ENCODE results near the gene FYB1. TPM values are rescaled to one million over a fixed set of nuclear protein-coding genes. Genes with fewer than 3 reads are reported as not detected.
"Not testable (repeated sequence)": the region's sequence is repeated elsewhere in the genome, so short reads cannot be mapped to it uniquely, and the experiment has no call there.

Gene FYB1
- total RNA-seq, 1 experiment from 2014 or later: 0.52 TPM

DNA sequence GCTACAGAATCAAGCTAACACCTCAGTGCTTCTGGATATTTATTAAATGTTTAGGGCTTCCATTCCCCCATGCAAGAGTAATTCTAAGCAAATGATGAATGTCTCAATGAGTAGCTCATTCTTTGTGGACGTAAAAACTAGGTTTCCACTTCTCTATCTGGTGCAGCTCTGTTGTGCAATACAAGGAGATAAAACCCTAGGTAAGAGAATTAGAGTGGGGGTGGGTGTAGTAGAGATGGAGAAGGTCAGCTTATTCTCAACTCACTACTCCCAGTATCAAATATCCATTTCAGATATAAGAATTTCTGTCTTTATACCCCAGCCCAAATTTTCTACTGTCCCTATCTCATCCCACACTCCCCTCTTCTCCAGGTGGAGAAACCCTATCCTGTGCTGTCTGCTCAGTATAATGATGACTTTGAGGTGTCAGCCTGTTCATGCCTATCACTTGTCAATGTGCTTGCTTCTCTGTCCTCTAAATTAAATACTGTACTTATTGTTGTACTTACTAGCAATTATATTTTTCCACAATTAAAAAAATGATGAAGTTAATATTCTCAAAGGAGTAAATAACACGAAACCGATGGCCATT is 4.3 kb upstream of the FYB1 start:
- ChIA-PET CTCF (no interaction called here), POLR2A (no interaction called here)
- Mint-ChIP-seq H3K4me3 (no peak overlapping the region), H3K4me1 (peaks cover 4% of the 10 kb centered on the region), H3K36me3 (no peaks in the 10 kb centered on the region), H3K27ac (no peak overlapping the region), H3K9me3 (no peaks in the 10 kb centered on the region), H3K27me3 (ENCODE audit: low read depth) (no peaks in the 10 kb centered on the region)
- DNase-seq (ENCODE audit: low spot score) (no peak), ATAC-seq (no peak)
- TF ChIP-seq ZNF396 (CRISPR knock-in tag; IDR thresholded peaks at IDR 0.05; ENCODE audit: borderline replicate concordance): no peak
- TF ChIP-seq, protein P1, sequence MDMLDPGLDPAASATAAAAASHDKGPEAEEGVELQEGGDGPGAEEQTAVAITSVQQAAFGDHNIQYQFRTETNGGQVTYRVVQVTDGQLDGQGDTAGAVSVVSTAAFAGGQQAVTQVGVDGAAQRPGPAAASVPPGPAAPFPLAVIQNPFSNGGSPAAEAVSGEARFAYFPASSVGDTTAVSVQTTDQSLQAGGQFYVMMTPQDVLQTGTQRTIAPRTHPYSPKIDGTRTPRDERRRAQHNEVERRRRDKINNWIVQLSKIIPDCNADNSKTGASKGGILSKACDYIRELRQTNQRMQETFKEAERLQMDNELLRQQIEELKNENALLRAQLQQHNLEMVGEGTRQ (CRISPR knock-in tag; IDR thresholded peaks at IDR 0.05): no peak
- TF ChIP-seq, protein P2, sequence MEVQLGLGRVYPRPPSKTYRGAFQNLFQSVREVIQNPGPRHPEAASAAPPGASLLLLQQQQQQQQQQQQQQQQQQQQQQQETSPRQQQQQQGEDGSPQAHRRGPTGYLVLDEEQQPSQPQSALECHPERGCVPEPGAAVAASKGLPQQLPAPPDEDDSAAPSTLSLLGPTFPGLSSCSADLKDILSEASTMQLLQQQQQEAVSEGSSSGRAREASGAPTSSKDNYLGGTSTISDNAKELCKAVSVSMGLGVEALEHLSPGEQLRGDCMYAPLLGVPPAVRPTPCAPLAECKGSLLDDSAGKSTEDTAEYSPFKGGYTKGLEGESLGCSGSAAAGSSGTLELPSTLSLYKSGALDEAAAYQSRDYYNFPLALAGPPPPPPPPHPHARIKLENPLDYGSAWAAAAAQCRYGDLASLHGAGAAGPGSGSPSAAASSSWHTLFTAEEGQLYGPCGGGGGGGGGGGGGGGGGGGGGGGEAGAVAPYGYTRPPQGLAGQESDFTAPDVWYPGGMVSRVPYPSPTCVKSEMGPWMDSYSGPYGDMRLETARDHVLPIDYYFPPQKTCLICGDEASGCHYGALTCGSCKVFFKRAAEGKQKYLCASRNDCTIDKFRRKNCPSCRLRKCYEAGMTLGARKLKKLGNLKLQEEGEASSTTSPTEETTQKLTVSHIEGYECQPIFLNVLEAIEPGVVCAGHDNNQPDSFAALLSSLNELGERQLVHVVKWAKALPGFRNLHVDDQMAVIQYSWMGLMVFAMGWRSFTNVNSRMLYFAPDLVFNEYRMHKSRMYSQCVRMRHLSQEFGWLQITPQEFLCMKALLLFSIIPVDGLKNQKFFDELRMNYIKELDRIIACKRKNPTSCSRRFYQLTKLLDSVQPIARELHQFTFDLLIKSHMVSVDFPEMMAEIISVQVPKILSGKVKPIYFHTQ (CRISPR knock-in tag; IDR thresholded peaks at IDR 0.05): no peak
- no peak for TF ChIP-seq ZNF138 (CRISPR knock-in tag; conservative IDR thresholded peaks at IDR 0.05)
- no peak for TF ChIP-seq ESRRA (CRISPR knock-in tag; IDR thresholded peaks at IDR 0.05; ENCODE audit: borderline replicate concordance)
- no peak for TF ChIP-seq ELF4 (CRISPR knock-in tag; IDR thresholded peaks at IDR 0.05; ENCODE audit: low read depth)
- no peak for TF ChIP-seq RORB (CRISPR knock-in tag; IDR thresholded peaks at IDR 0.05)
- TF ChIP-seq ZNF671 (CRISPR knock-in tag; IDR thresholded peaks at IDR 0.05): no peak
- TF ChIP-seq, protein P3, sequence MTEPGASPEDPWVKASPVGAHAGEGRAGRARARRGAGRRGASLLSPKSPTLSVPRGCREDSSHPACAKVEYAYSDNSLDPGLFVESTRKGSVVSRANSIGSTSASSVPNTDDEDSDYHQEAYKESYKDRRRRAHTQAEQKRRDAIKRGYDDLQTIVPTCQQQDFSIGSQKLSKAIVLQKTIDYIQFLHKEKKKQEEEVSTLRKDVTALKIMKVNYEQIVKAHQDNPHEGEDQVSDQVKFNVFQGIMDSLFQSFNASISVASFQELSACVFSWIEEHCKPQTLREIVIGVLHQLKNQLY (CRISPR knock-in tag; IDR thresholded peaks at IDR 0.05): no peak

DNA sequence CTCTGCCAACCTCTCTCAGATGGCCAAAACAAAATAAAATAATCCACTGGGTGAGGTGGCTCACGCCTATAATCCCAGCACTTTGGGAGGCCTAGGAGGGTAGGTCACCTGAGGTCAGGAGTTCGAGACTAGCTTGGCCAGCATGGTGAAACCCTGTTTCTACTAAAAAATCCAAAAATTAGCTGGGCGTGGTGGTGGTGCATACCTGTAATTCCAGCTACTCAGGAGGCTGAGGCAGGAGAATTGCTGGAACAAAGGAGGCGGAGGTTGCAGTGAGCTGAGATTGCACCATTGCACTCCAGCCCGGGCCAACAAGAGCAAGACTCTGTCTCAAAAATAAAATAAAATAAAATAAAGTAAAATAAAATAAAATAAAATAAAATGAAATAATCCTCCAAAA is 2.3 kb upstream of the FYB1 start:
- H3K9me3 Mint-ChIP-seq; H3K27ac Mint-ChIP-seq; H3K4me3 Mint-ChIP-seq; DNase-seq (ENCODE audit: low spot score); H3K27me3 Mint-ChIP-seq (ENCODE audit: low read depth); H3K4me1 Mint-ChIP-seq; ATAC-seq; POLR2A ChIA-PET; H3K36me3 Mint-ChIP-seq: not testable (repeated sequence)
- CTCF ChIA-PET: interaction anchor here (0.6 kb wide), 1 partner anchor 228 kb away, joined by 3 read pairs; no protein-coding TSS in a partner anchor
- TF ChIP-seq HMGA2 (CRISPR knock-in tag; IDR thresholded peaks at IDR 0.05): peak; percentile 48; the same call in 1 of the 2 replicates

DNA sequence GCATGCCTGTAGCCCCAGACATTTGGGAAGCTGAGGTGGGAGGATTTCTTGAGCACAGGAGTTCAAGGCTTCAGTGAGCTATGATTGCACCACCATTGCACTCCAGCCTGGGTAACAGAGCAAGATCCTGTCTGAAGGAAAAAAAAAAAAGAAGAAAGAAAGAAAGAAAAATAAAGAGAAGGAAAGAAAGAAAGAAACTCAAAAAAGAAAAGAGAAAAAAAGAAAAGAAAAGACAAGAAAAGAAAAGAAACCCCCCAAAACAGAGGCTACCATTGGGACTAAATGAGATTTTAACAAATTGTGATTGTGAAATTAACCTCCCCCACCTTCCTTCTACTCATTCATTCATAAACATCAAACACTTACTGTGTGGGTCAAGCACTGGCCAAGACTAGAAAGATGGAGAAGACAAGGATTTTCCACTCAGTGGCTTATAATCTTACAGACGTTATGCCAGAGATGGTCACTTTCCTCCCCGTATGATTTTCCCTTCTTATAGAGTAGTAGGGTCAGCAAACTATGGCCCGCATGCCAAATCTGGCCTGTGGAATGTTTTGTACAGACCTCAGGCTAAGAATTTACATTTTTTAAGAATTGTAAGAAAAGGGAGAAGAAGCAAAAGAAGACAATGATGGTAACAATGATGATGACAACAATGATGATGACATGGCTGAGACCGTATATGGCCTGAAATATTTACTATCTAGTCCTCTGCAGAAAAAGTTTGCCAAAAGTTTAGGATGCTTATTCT is 1.1 kb upstream of the FYB1 start:
- CTCF ChIA-PET: no interaction called here
- POLR2A ChIA-PET: no interaction called here
- Mint-ChIP-seq H3K36me3 (no peaks in the 10 kb centered on the region), H3K27ac (no peak overlapping the region), H3K27me3 (ENCODE audit: low read depth) (no peaks in the 10 kb centered on the region), H3K4me1 (peaks cover 6% of the 10 kb centered on the region), H3K9me3 (no peaks in the 10 kb centered on the region), H3K4me3 (no peak overlapping the region)
- DNase-seq (ENCODE audit: low spot score) (no peak), ATAC-seq (no peak)
- TF ChIP-seq, protein P4, sequence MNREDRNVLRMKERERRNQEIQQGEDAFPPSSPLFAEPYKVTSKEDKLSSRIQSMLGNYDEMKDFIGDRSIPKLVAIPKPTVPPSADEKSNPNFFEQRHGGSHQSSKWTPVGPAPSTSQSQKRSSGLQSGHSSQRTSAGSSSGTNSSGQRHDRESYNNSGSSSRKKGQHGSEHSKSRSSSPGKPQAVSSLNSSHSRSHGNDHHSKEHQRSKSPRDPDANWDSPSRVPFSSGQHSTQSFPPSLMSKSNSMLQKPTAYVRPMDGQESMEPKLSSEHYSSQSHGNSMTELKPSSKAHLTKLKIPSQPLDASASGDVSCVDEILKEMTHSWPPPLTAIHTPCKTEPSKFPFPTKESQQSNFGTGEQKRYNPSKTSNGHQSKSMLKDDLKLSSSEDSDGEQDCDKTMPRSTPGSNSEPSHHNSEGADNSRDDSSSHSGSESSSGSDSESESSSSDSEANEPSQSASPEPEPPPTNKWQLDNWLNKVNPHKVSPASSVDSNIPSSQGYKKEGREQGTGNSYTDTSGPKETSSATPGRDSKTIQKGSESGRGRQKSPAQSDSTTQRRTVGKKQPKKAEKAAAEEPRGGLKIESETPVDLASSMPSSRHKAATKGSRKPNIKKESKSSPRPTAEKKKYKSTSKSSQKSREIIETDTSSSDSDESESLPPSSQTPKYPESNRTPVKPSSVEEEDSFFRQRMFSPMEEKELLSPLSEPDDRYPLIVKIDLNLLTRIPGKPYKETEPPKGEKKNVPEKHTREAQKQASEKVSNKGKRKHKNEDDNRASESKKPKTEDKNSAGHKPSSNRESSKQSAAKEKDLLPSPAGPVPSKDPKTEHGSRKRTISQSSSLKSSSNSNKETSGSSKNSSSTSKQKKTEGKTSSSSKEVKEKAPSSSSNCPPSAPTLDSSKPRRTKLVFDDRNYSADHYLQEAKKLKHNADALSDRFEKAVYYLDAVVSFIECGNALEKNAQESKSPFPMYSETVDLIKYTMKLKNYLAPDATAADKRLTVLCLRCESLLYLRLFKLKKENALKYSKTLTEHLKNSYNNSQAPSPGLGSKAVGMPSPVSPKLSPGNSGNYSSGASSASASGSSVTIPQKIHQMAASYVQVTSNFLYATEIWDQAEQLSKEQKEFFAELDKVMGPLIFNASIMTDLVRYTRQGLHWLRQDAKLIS (CRISPR knock-in tag; IDR thresholded peaks at IDR 0.05; ENCODE audit: borderline replicate concordance): no peak
- TF ChIP-seq TP53 (CRISPR knock-in tag; IDR thresholded peaks at IDR 0.05) (no peak), PRRX2 (CRISPR knock-in tag; IDR thresholded peaks at IDR 0.05) (no peak), ZNF423 (CRISPR knock-in tag; IDR thresholded peaks at IDR 0.05) (no peak)
- TF ChIP-seq, protein P5, sequence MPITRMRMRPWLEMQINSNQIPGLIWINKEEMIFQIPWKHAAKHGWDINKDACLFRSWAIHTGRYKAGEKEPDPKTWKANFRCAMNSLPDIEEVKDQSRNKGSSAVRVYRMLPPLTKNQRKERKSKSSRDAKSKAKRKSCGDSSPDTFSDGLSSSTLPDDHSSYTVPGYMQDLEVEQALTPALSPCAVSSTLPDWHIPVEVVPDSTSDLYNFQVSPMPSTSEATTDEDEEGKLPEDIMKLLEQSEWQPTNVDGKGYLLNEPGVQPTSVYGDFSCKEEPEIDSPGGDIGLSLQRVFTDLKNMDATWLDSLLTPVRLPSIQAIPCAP (CRISPR knock-in tag; IDR thresholded peaks at IDR 0.05): no peak
- TF ChIP-seq, protein P6, sequence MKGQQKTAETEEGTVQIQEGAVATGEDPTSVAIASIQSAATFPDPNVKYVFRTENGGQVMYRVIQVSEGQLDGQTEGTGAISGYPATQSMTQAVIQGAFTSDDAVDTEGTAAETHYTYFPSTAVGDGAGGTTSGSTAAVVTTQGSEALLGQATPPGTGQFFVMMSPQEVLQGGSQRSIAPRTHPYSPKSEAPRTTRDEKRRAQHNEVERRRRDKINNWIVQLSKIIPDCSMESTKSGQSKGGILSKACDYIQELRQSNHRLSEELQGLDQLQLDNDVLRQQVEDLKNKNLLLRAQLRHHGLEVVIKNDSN (CRISPR knock-in tag; IDR thresholded peaks at IDR 0.05): no peak
- TF ChIP-seq, protein P7, sequence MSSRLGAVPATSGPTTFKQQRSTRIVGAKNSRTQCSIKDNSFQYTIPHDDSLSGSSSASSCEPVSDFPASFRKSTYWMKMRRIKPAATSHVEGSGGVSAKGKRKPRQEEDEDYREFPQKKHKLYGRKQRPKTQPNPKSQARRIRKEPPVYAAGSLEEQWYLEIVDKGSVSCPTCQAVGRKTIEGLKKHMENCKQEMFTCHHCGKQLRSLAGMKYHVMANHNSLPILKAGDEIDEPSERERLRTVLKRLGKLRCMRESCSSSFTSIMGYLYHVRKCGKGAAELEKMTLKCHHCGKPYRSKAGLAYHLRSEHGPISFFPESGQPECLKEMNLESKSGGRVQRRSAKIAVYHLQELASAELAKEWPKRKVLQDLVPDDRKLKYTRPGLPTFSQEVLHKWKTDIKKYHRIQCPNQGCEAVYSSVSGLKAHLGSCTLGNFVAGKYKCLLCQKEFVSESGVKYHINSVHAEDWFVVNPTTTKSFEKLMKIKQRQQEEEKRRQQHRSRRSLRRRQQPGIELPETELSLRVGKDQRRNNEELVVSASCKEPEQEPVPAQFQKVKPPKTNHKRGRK (CRISPR knock-in tag; IDR thresholded peaks at IDR 0.05; ENCODE audit: borderline replicate concordance): peak; percentile 94

Measured in WTC11 (cell line).